Nephron (organoid): ENCODE measurements around the gene REXO1.

Source experiments
- H3K27ac Mint-ChIP-seq, 3 experiments: 2 replicates each; pipeline ENCODE4 v1.8.0; 2020; ENCODE audit warnings: mixed read lengths in 3 of 3, mild to moderate bottlenecking in 2 of 3, moderate library complexity in 1 of 3
- H3K27me3 Mint-ChIP-seq: 2 replicates; pipeline ENCODE4 v1.8.0; 2021; ENCODE audit warnings: low read depth, mild to moderate bottlenecking, moderate library complexity, mixed read lengths
- H3K36me3 Mint-ChIP-seq: 2 replicates; pipeline ENCODE4 v1.8.0; 2020; ENCODE audit warnings: low read depth, mixed read lengths
- H3K4me1 Mint-ChIP-seq: 2 replicates; pipeline ENCODE4 v1.8.0; 2020; ENCODE audit warnings: mixed read lengths
- H3K4me3 Mint-ChIP-seq, 3 experiments: 2 replicates each; pipeline ENCODE4 v1.8.0; 2020; ENCODE audit warnings: mild to moderate bottlenecking in 3 of 3, mixed read lengths in 3 of 3, moderate library complexity in 2 of 3
- H3K9me3 Mint-ChIP-seq: 2 replicates; pipeline ENCODE4 v1.8.0; 2020; ENCODE audit warnings: mixed read lengths
- CTCF ChIP-seq, 3 experiments: fragments of 200-600 bp; sonication (generic); IDR thresholded peaks; one replicate each; pipeline ENCODE4 v1.5.0; 2021; ENCODE audit warnings: antibody characterized with exemption in 3 of 3; ENCODE audit not compliant: unreplicated experiment in 3 of 3

Gene REXO1

DNA sequence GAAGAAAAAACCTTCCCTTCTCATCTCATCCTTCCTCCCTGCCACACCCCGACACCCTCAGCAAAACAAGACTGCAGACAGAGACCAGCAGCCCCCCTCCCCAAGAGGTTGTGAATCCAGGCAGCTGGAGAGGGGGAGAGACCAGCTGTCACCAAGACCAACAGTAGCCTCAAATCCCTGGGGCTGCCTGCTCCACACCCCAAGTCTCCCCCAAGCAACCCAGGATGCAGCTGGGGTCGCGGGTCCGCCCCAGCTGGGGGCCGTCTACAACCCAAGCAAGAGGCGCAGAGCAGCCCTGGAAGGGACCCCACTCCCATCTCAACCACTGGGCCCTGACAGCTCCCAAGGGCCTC lies 8.0 kb upstream of the REXO1 start:
- peak overlapping the region; percentile 29 to 91 (median 66) for H3K27ac Mint-ChIP-seq
- peaks cover 31% of the 10 kb centered on the region for H3K4me1 Mint-ChIP-seq
- H3K36me3 Mint-ChIP-seq, result no peaks in the 10 kb centered on the region
- H3K27me3 Mint-ChIP-seq, result peaks cover 3% of the 10 kb centered on the region
- H3K9me3 Mint-ChIP-seq, result no peaks in the 10 kb centered on the region
- TF ChIP-seq CTCF (IDR thresholded peaks at IDR 0.05; ENCODE audit: unreplicated experiment in 3 of 3), result no peak
- peak overlapping the region; percentile 67 to 76 (median 72) for H3K4me3 Mint-ChIP-seq

DNA sequence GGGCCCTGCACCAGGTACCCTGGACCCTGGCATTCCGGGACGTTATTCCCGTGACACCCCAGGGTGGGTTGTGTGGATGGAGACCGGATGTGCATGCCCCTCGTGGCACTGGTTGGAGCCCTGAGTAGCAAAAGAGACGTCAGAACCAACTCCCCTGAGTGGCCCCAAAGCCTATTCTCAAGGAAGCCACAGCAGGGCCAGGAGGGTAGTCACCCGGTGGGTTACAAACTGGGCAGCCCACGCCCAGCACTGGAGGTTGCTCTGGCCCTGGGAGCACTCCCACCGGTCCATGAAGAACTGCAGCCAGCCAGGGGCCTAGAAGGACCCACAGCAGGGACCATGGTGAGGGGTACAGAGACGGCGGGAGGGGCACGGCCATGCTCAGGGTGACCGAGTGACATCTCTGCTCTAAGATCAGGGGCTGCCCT lies 7.6 kb upstream of the REXO1 start:
- H3K9me3 Mint-ChIP-seq, result no peaks in the 10 kb centered on the region
- peak overlapping the region; percentile 29 to 91 (median 76) for H3K27ac Mint-ChIP-seq
- H3K4me3 Mint-ChIP-seq, result peak overlapping the region; percentile 67 to 76 (median 72)
- H3K27me3 Mint-ChIP-seq, result no peaks in the 10 kb centered on the region
- no peaks in the 10 kb centered on the region for H3K36me3 Mint-ChIP-seq
- TF ChIP-seq CTCF (IDR thresholded peaks at IDR 0.05; ENCODE audit: unreplicated experiment in 3 of 3), result no peak
- peaks cover 26% of the 10 kb centered on the region for H3K4me1 Mint-ChIP-seq

DNA sequence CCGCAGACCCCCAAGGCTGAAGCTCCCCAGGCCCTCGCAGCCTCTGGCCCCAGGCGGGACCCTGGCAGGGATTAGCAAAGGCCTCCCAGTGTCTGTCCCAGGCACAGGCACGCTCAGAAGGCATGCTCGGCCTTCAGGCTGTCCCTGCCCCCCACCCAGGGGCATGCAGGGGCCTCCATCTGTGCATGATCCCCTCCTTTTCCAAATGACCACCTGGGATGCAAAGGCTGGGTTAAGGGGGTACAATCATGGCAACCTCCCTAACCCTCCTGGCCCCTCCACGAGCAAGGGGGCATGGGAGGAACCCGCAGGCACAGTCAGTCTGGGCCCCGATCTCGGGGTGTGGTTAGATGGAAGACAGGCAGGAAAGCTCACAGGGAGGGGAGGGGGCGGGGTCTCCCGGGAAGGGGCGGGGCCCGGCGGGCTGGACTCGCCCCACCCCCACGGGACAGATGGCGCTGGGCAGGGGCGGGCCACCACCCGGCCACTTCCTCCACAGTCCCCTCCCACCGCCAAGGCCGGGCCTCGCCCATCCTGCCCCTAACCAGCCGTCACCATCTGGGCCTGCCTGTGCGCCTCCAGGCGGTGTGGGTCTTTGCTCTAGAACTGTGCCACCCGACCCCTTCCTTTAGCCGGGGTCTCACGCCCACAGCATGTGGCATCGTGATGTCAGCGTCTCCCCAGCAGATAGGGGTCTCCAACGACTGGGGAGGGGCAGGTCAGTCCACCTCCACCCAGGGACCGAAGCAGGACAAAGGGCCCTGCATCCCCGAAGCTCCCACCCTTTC lies 7.0 kb upstream of the REXO1 start:
- Mint-ChIP-seq H3K4me1 (peaks cover 25% of the 10 kb centered on the region), H3K27ac (peak overlapping the region; percentile 25 to 76 (median 54)), H3K36me3 (no peaks in the 10 kb centered on the region), H3K27me3 (no peaks in the 10 kb centered on the region), H3K4me3 (peak overlapping the region; percentile 60 to 76 (median 66)), H3K9me3 (no peaks in the 10 kb centered on the region)
- no peak for TF ChIP-seq CTCF (IDR thresholded peaks at IDR 0.05; ENCODE audit: unreplicated experiment in 3 of 3)

DNA sequence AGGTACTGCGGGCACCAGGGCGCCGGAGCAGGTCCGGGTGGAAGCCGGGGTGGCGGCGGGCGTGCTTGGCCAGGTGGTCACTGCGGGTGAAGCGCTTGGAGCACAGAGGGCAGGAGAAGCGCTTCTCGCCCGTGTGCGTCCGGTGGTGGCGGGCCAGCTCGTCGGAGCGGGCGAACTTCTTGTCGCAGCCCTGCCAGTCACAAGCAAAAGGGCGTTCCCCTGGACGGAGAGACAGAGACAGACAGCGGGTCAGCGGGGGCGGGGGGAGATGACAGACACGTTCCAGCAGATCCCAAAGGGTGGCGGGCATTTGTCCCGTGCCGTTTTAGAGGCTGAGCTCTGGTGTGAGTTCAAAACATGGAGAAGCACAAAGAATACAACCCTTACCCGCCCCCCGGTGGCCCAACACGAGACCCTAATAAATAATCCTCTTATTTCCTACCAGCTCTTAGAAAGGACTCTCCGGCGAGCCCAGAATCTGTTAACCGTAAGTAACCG lies 6.3 kb upstream of the REXO1 start:
- H3K4me3 Mint-ChIP-seq, result peak overlapping the region; percentile 56 to 66 (median 60)
- peak overlapping the region; percentile 20 to 76 (median 25) for H3K27ac Mint-ChIP-seq
- no peaks in the 10 kb centered on the region for H3K27me3 Mint-ChIP-seq
- TF ChIP-seq CTCF (IDR thresholded peaks at IDR 0.05; ENCODE audit: unreplicated experiment in 3 of 3), result no peak
- H3K36me3 Mint-ChIP-seq, result no peaks in the 10 kb centered on the region
- peaks cover 30% of the 10 kb centered on the region for H3K4me1 Mint-ChIP-seq
- H3K9me3 Mint-ChIP-seq, result no peaks in the 10 kb centered on the region

DNA sequence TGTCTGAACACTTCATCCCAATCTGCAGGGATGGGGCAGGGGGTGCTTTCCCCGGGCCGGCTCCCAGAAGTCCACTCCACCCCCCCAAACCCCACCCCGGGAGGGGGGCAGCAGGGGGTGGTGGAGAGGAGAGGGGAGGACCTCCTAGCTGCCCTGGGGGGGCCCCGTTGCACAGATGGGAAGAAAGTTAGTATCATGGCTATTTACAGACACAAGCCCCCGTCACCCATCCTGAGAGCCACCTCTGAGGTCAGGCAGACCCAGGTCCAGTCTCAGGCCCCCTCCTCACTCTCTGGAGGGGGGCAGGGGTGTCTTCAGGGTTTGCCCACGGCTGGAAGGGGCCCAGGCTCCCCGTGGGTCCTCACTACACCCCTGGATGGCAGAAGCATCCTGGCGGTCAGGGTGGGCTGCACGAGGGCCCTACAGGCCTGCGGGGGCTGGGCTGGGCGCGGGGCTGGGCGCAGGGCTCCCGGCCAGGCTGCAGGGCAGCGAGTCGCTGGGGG lies 5.8 kb upstream of the REXO1 start:
- H3K36me3 Mint-ChIP-seq, result no peaks in the 10 kb centered on the region
- H3K4me3 Mint-ChIP-seq, result no peak overlapping the region
- H3K4me1 Mint-ChIP-seq, result peaks cover 25% of the 10 kb centered on the region
- H3K27me3 Mint-ChIP-seq, result no peaks in the 10 kb centered on the region
- no peak overlapping the region for H3K27ac Mint-ChIP-seq
- TF ChIP-seq CTCF (IDR thresholded peaks at IDR 0.05; ENCODE audit: unreplicated experiment in 3 of 3), result no peak
- no peaks in the 10 kb centered on the region for H3K9me3 Mint-ChIP-seq
